Suprapubic skin (tissue), 4 donors: ENCODE results near the gene CYBC1.

Experiments used
- EP300 ChIP-seq: sonication (generic); formaldehyde crosslinking; IDR thresholded peaks from one replicate; pipeline ENCODE4 v1.6.1; 2017; ENCODE audit warnings: antibody characterized with exemption
- POLR2A ChIP-seq, 2 donors: fragments of 450-650 bp; IDR thresholded peaks; one replicate each; pipeline ENCODE4 v1.6.1; 2017; ENCODE audit warnings: antibody characterized with exemption in 2 of 2, mild to moderate bottlenecking in 2 of 2, moderate library complexity in 2 of 2
- POLR2AphosphoS5 ChIP-seq, 3 donors: sonication (generic); formaldehyde crosslinking; IDR thresholded peaks; one replicate each; pipeline ENCODE4 v1.6.1; 2017; ENCODE audit warnings: antibody characterized with exemption in 3 of 3
- TF ChIP-seq, protein P1 (sequence below), 2 donors: fragments of 200-600 bp in 1 of 2; fragments of 450-650 bp in 1 of 2; sonication (generic) in 1 of 2; IDR thresholded peaks; one replicate each; pipeline ENCODE4 v1.5.1; 2016 to 2019; ENCODE audit warnings: antibody characterized with exemption in 2 of 2, mild to moderate bottlenecking in 1 of 2, moderate library complexity in 1 of 2

DNA sequence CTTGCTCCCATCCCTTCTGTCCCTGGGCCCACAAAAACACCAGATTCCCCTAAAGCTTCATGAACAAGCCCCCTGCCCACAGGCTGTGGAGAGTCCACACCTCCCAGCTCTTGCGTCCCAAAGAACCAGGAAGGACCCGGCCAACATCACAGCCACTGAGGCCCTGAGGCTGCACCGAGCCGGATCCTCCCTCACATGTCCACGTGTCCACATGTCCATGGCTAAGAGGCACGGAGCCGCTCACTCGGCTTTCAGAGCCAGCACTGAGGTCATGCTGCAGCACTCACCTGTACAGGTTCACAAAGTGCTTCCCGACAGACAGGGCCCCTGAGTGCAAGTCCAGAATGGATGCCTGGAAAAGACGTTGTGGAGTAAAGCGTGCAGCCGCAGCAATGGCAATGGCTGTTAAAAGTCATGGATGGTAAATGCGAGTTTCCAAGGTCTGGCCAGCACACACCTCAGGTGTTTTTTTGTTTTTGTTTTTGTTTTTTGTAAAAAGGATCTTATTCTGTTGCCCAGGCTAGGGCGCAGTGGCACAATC is 44.4 kb downstream of the CYBC1 start:
- TF ChIP-seq, protein P1, sequence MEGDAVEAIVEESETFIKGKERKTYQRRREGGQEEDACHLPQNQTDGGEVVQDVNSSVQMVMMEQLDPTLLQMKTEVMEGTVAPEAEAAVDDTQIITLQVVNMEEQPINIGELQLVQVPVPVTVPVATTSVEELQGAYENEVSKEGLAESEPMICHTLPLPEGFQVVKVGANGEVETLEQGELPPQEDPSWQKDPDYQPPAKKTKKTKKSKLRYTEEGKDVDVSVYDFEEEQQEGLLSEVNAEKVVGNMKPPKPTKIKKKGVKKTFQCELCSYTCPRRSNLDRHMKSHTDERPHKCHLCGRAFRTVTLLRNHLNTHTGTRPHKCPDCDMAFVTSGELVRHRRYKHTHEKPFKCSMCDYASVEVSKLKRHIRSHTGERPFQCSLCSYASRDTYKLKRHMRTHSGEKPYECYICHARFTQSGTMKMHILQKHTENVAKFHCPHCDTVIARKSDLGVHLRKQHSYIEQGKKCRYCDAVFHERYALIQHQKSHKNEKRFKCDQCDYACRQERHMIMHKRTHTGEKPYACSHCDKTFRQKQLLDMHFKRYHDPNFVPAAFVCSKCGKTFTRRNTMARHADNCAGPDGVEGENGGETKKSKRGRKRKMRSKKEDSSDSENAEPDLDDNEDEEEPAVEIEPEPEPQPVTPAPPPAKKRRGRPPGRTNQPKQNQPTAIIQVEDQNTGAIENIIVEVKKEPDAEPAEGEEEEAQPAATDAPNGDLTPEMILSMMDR (IDR thresholded peaks at IDR 0.05) = no peak
- TF ChIP-seq POLR2A (IDR thresholded peaks at IDR 0.05) (no peak), POLR2AphosphoS5 (IDR thresholded peaks at IDR 0.05) (no peak), EP300 (no peak)
